Stimulated activated CD4-positive, alpha-beta T cell treated with anti-CD3 and anti-CD28 coated beads, TNF-alpha, amount 100 ng/mL, for 24 hours (primary cell): ENCODE measurements around the gene GCNT3.
A peak's percentile ranks its signal among the peaks of the same experiment; 100 is the strongest.
"Not testable (repeated sequence)": the region's sequence is repeated elsewhere in the genome, so short reads cannot be mapped to it uniquely, and the experiment has no call there.

ENCODE experiments used
- DNase-seq, 3 experiments: peaks; one replicate each; pipeline ENCODE4 v3.0.0-alpha.2; 2020; ENCODE audit warnings: low read depth in 3 of 3

GCNT3 gene

DNA sequence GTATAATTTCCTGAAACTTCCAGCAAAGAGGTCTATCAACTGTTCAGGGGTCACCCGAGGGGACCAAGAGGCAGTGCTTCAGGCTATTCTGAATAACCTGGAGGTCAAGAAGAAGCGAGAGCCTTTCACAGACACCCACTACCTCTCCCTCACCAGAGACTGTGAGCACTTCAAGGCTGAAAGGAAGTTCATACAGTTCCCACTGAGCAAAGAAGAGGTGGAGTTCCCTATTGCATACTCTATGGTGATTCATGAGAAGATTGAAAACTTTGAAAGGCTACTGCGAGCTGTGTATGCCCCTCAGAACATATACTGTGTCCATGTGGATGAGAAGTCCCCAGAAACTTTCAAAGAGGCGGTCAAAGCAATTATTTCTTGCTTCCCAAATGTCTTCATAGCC lies 6.8 kb downstream of the GCNT3 start:
- no peak for DNase-seq

- peak in 2 of 3 experiments; percentile 3 to 53 for DNase-seq
Observed at GRCh38 chr15:59622289-59622688, 10.7 kb downstream of the GCNT3 start.

DNA sequence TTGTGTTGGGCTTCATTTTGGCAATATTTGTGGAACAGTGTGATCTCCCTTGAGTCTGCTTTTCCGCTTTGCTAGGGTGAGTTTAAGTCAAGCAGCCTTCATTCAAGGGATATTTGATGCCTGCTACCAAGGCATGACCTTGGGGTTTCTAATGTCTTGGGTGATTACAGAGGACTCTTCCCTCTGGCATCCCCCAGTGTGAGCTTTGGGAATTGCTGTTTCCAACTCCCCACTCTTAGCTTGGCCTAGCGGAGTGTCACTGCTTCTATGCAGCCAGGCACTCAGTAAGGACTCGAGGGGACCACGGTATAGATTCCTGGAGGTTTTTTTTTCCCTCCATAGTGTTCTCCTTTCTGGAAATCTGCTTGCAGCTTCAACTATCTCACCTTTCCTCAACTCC lies 21.1 kb downstream of the GCNT3 start:
- DNase-seq, result no peak

DNA sequence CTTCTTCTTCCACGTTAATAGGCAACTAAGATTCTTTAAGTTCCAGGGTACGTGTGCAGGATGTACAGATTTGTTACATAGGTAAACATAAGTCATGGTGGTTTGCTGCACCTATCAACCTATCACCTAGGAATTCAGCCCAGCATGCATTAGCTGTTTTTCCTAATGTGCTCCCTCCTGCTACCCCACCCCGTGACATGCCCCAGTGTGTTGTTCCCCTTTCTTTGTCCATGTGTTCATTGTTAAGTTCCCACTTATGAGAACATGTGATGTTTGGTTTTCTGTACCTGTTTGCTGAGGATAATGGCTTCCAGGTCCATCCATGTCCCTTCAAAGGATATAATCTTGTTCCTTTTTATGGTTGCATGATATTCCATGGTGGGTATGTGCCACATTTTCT lies 24.6 kb downstream of the GCNT3 start:
- no peak for DNase-seq

DNA sequence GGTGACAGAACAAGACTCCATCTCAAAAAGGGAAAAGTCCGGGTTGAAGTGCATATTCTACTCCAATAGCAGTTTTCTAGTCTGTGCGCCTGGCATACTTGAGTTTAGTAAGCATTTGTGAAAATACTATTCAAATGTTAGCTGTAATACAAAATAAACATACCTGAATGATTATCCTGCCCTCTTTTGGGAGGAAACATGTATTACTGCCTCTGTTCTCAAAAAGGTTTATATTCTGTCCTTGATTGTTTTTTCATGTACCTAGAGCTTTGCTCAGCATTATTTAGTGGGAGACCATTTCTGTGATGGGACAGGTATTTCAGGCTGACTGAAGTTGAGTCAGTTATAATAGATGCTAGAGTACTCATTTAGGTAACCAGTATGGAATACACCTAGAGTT lies 25.9 kb downstream of the GCNT3 start:
- not testable (repeated sequence) for DNase-seq

GRCh38 chr15:59642351-59642750 lies 30.8 kb downstream of the GCNT3 start:
- no peak for DNase-seq

- DNase-seq, result no peak
Observed at GRCh38 chr15:59644756-59645155, 33.2 kb downstream of the GCNT3 start.

DNA sequence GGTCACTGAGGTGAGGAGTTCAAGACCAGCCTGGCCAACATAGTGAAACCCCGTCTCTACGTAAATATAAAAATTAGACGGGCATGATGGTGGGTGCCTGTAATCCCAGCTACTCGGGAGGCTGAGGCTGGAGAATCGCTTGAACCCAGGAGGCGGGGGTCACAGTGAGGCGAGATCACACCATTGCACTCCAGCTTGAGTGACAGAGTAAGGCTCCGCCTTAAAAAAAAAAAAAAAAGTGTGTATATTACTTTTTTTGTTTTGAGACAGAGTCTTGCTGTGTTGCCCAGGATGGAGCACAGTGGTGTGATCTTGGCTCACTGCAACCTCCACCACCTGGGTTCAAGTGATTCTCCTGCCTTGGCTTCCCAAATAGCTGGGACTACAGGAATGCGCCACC lies 34.2 kb downstream of the GCNT3 start:
- not testable (repeated sequence) for DNase-seq

GRCh38 chr15:59646277-59646676 lies 34.7 kb downstream of the GCNT3 start:
- DNase-seq, result no peak

GRCh38 chr15:59647085-59647484 lies 35.5 kb downstream of the GCNT3 start:
- no peak for DNase-seq

GRCh38 chr15:59649603-59650002 lies 38.0 kb downstream of the GCNT3 start:
- no peak for DNase-seq

DNA sequence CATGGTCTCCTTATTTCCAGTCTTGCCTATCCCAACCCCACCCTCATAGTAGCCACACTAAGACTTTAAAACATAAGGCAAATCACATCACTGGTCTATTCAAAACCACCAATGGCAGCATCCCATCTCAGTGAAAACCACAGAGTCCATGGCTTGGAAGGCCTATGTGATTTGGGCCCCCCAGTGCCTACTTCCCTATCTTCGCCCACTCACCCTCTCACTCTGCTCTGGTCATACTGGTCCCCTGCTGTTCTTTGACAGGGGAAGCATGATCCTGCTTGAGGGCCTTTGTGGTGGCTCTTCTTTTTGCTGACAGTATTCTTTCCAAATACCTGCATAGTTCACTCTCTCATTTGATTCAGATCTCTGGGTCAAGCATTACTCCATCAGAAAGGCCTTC lies 42.5 kb downstream of the GCNT3 start:
- DNase-seq, result no peak

DNA sequence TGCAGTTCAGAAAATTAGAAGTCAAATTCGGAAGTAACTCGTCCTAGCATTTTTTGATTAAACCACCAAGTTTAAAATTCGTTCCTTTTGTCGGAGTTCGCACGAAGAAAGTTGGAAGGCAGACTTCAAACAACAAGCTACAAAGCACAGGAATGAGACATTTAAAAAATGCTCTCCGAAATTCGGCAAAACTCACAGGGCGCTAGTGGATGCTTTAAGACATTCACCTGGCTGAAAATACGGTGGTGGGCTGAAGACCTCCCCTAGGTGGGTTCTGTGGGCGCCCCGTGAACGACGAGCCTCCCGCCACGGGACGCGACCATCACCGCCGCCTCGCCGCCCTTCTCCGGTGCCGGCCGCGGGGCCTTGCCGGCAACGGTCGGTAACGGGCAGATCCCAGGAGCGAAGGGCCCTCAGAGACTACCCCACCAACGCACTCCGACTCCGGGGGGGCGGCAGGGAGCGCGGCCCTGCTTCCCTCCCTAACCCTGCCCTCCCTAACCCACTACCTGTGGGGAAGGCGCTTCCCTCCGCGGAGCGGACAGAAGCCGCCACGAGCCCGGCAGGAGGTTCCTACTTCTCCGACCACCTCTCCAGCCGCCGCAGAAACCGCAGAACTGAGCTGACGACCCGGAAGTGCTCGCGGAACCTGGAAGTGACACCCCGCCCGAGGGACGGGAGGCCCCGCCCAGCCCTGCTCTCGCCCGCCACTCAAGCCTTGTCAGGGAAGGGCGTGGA lies 45.5 kb downstream of the GCNT3 start, which contains the start of gene GTF2A2:
Gene GTF2A2 (minus strand): TSS at position 619 of the 738 bp plus-strand sequence. CDS start 5,238 bp downstream, outside the sequence.
- peak; percentile 85 to 94 (median 85) for DNase-seq

DNA sequence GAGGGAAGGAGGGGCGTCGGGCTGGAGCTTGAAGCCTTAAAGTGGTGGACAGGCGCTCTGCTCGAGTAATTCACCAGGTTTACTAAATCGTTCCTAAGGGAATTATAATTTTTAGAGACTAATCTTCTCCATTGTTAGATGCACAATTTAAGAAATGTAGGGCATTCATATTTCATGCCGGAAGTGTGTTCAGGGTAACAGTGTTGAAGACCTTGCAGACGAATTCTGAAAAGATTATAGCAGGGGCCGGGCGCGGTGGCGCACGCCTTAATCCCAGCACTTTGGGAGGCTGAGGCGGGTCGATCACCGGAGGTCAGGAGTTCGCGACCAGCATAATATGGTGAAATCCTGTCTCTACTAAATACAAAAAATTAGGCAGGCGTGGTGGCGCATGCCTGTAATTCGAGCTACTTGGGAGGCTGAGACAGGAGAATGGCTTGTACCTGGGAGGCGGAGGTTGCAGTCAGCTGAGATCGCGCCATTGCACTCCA lies 46.1 kb downstream of the GCNT3 start:
- peak in 1 of 3 experiments; percentile 7 for DNase-seq

GRCh38 chr15:59659366-59659765 lies 47.8 kb downstream of the GCNT3 start:
- DNase-seq, result no peak

DNA sequence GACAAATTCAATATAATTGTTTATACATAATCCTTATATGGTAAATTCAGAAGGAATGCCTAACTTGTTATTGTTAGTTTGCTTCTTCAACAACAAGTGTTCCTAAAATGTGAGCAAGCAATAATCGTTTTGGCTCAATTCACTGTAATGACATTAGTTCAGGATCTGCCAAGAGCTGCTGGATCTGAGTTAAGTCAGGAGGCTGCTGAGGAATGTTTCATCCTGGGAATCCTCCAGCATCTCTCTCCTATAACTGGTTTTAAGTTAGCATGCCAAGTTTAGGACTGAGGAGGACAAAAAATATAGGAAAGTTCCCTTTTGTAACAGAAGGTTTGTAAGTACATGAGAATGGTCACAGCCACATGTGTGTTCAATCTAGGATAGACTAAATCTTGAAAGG lies 50.7 kb downstream of the GCNT3 start:
- DNase-seq, result no peak

DNA sequence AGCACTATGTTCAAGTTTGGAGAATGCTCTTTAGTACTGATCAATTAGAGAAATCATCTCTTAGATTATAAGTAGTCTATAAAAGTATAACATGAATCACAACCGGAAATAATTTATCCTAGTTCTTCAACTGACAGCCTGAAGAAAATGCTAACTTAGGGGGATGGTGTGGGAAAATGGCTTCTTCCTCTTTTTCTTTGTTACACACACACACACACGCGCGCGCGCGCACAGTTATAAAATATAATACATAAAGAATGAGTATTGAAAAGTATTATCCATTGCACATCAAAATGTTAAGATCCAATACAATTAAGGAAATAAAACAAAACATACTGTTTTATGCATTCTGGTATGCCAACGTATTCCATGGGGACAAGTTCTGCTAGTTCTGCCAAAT lies 57.0 kb downstream of the GCNT3 start:
- no peak for DNase-seq
